Measurements from ENCODE around the gene GFM1.
"Not testable (repeated sequence)": the region's sequence is repeated elsewhere in the genome, so short reads cannot be mapped to it uniquely, and the experiment has no call there.

GFM1 gene

GRCh38 chr3:158678687-158679086, 34.4 kb downstream of the GFM1 start:
- TF ChIP-seq MYC (IDR thresholded peaks at IDR 0.05; ENCODE audit: low read depth, low read length) (no peak), CTCF (IDR thresholded peaks at IDR 0.05; ENCODE audit: low read depth, low read length) (no peak)
- TF ChIP-seq, protein P1, sequence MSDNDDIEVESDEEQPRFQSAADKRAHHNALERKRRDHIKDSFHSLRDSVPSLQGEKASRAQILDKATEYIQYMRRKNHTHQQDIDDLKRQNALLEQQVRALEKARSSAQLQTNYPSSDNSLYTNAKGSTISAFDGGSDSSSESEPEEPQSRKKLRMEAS (IDR thresholded peaks at IDR 0.05; ENCODE audit: low read depth, low read length) = no peak

DNA sequence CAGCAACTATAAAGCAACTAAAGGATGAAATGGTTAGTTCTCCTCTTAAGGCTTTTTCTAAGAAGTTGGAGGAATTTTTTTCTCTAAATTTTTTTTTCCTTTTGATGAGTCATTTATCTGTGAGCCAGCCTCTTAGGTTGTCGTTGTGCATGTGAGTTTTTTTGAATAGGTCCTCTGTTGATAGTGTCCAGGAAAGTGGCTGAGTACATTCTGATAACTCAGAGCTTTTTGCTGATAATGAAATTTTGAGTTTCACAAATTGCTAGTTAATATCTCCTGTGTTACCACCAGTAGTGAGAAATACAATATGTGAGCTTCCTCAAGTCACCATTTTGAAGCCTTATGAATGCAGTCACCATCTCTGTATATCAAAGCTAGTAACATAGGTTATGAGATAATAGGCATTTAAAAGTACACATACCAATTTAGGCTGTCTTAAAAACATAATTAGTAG, 35.2 kb downstream of the GFM1 start:
- no peak for DNase-seq (ENCODE audit: low read depth)
- H3K4me3 ChIP-seq (ENCODE audit: low read depth, low read length) = no peak overlapping the region
- TF ChIP-seq MYC (IDR thresholded peaks at IDR 0.05; ENCODE audit: low read depth, low read length) (no peak), CTCF (IDR thresholded peaks at IDR 0.05; ENCODE audit: low read depth, low read length) (no peak), POLR2A (IDR thresholded peaks at IDR 0.05; ENCODE audit: extremely low read depth, insufficient read length) (no peak)
- TF ChIP-seq, protein P1 (IDR thresholded peaks at IDR 0.05; ENCODE audit: low read depth, low read length) = no peak

More at GRCh38 chr3:158678687-158679086, 34.4 kb downstream of the GFM1 start:
- H3K4me3 ChIP-seq (ENCODE audit: low read depth, low read length) = no peak overlapping the region
- no peak for DNase-seq (ENCODE audit: low read depth)

DNA sequence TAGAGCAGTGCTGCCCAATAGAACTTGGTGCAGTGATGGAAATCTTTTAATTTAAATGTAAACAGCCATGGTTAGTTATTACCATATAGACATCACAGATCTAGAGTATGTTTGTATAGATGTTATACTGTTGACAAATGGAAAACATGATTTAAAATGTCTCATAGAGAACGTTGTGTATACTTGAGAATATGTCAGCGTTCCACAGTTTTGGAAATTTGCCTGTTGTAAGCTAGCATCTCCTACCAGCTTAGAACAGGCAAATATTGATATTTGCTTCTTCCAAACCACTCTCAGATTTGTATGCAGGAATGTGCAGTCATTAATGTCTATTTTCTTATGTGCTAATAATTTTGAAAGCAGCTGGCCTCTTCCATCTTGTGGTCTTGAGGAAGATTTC, 36.5 kb downstream of the GFM1 start:
- H3K4me3 ChIP-seq (ENCODE audit: low read depth, low read length) = no peak overlapping the region
- DNase-seq (ENCODE audit: low read depth) = no peak
- TF ChIP-seq POLR2A (IDR thresholded peaks at IDR 0.05; ENCODE audit: extremely low read depth, insufficient read length) (no peak), CTCF (IDR thresholded peaks at IDR 0.05; ENCODE audit: low read depth, low read length) (no peak), MYC (IDR thresholded peaks at IDR 0.05; ENCODE audit: low read depth, low read length) (no peak)
- TF ChIP-seq, protein P1 (IDR thresholded peaks at IDR 0.05; ENCODE audit: low read depth, low read length) = no peak

- no peak for DNase-seq (ENCODE audit: low read depth)
- H3K4me3 ChIP-seq (ENCODE audit: low read depth, low read length) = no peak overlapping the region
- TF ChIP-seq CTCF (IDR thresholded peaks at IDR 0.05; ENCODE audit: low read depth, low read length) = no peak
- no peak for TF ChIP-seq MYC (IDR thresholded peaks at IDR 0.05; ENCODE audit: low read depth, low read length)
- TF ChIP-seq POLR2A (IDR thresholded peaks at IDR 0.05; ENCODE audit: extremely low read depth, insufficient read length) = no peak
- TF ChIP-seq, protein P1 (IDR thresholded peaks at IDR 0.05; ENCODE audit: low read depth, low read length) = no peak
These were observed 39.1 kb downstream of the GFM1 start for GRCh38 chr3:158683230-158683962.

DNA sequence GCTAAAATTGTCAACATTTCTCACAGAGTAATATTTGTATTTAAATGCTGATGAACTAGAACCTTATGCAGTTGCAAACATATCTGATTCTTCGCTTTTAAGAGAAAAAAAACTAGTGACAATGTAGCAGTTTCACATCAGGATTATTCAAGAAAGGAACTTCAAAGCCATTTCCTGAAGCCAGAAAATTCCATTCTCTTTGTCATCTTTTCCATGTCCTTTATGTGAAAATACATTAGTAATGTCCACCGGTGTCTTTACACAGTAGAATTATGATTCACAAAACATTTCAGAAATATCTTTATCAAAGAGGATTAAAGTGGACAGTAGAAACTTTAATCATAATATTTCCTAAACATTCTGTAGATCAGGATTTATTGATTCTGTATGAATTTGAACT, 40.8 kb downstream of the GFM1 start:
- DNase-seq (ENCODE audit: low read depth) = no peak
- TF ChIP-seq, protein P1 (IDR thresholded peaks at IDR 0.05; ENCODE audit: low read depth, low read length) = no peak
- no peak for TF ChIP-seq CTCF (IDR thresholded peaks at IDR 0.05; ENCODE audit: low read depth, low read length)
- TF ChIP-seq POLR2A (IDR thresholded peaks at IDR 0.05; ENCODE audit: extremely low read depth, insufficient read length) = no peak
- no peak for TF ChIP-seq MYC (IDR thresholded peaks at IDR 0.05; ENCODE audit: low read depth, low read length)
- no peak overlapping the region for H3K4me3 ChIP-seq (ENCODE audit: low read depth, low read length)

GRCh38 chr3:158693866-158694456, 49.6 kb downstream of the GFM1 start:
- H3K4me3 ChIP-seq (ENCODE audit: low read depth, low read length); DNase-seq (ENCODE audit: low read depth): not testable (repeated sequence)
